ENCODE data around the gene POLR3C.
"Not testable (repeated sequence)": the region's sequence is repeated elsewhere in the genome, so short reads cannot be mapped to it uniquely, and the experiment has no call there.

POLR3C gene

GRCh38 chr1:145823565-145824498 is at the start of gene POLR3C, which contains the start of gene RNF115:
TSS of gene POLR3C (plus strand) at chr1:145824200. CDS start at chr1:145825777, 1,577 bp downstream.
TSS of gene RNF115 (minus strand) at chr1:145824095. CDS start at chr1:145823873, 222 bp downstream.
- DNase-seq (ENCODE audit: low spot score) = peak; percentile 95

GRCh38 chr1:145777357-145778145 is 46.4 kb upstream of the POLR3C start:
- DNase-seq (ENCODE audit: low spot score) = no peak

- no peak for DNase-seq (ENCODE audit: low spot score)
Observed at GRCh38 chr1:145778146-145778540, 45.9 kb upstream of the POLR3C start.

- peak; percentile 48 for DNase-seq (ENCODE audit: low spot score)
Observed at GRCh38 chr1:145782272-145783099, 41.5 kb upstream of the POLR3C start.

- DNase-seq (ENCODE audit: low spot score) = no peak
Observed at GRCh38 chr1:145784409-145784808, 39.6 kb upstream of the POLR3C start.

- DNase-seq (ENCODE audit: low spot score) = no peak
Observed at GRCh38 chr1:145785547-145785946, 38.5 kb upstream of the POLR3C start.

- DNase-seq (ENCODE audit: low spot score) = no peak
Observed at GRCh38 chr1:145786271-145786670, 37.7 kb upstream of the POLR3C start.

- DNase-seq (ENCODE audit: low spot score) = no peak
Observed at GRCh38 chr1:145788580-145788979, 35.4 kb upstream of the POLR3C start.

- not testable (repeated sequence) for DNase-seq (ENCODE audit: low spot score)
Observed at GRCh38 chr1:145791860-145792259, 32.1 kb upstream of the POLR3C start.

GRCh38 chr1:145792484-145792883 is 31.5 kb upstream of the POLR3C start:
- DNase-seq (ENCODE audit: low spot score) = no peak

GRCh38 chr1:145795257-145795881 is 28.6 kb upstream of the POLR3C start:
- no peak for DNase-seq (ENCODE audit: low spot score)

GRCh38 chr1:145796753-145797152 is 27.2 kb upstream of the POLR3C start:
- DNase-seq (ENCODE audit: low spot score) = no peak

GRCh38 chr1:145799806-145800205 is 24.2 kb upstream of the POLR3C start:
- DNase-seq (ENCODE audit: low spot score) = no peak

GRCh38 chr1:145804235-145805045 is 19.6 kb upstream of the POLR3C start:
- DNase-seq (ENCODE audit: low spot score) = no peak

GRCh38 chr1:145805057-145805456 is 18.9 kb upstream of the POLR3C start:
- DNase-seq (ENCODE audit: low spot score) = peak; percentile 15

GRCh38 chr1:145806408-145806807 is 17.6 kb upstream of the POLR3C start:
- no peak for DNase-seq (ENCODE audit: low spot score)

- DNase-seq (ENCODE audit: low spot score) = no peak
Observed at GRCh38 chr1:145806844-145807243, 17.2 kb upstream of the POLR3C start.

GRCh38 chr1:145812977-145813810 is 10.8 kb upstream of the POLR3C start:
- not testable (repeated sequence) for DNase-seq (ENCODE audit: low spot score)

- DNase-seq (ENCODE audit: low spot score) = not testable (repeated sequence)
Observed at GRCh38 chr1:145818095-145818494, 5.9 kb upstream of the POLR3C start.

Measured in AG20443 (cell line).